Lower lobe of right lung (tissue), 2 donors: ENCODE results near the gene ZNF383. TPM values are rescaled to one million over a fixed set of nuclear protein-coding genes. Genes with fewer than 3 reads are reported as not detected.
"Not testable (repeated sequence)": the region's sequence is repeated elsewhere in the genome, so short reads cannot be mapped to it uniquely, and the experiment has no call there.

Source experiments
- ATAC-seq, 2 donors: fragments of 200-7000 bp; cut with Tn5 transposase; one replicate each; pipeline ENCODE4 v1.9.1; 2020 to 2022; ENCODE audit warnings: mild to moderate bottlenecking in 2 of 2, moderate library complexity in 2 of 2
- DNase-seq: peaks from one replicate; pipeline ENCODE4 v3.0.0-alpha.2; 2020
- H3K27ac ChIP-seq: fragments of 200-600 bp; one replicate; pipeline ENCODE4 v1.8.0; 2022
- H3K27me3 ChIP-seq: fragments of 200-600 bp; one replicate; pipeline ENCODE4 v1.8.0; 2022; ENCODE audit warnings: low read depth
- H3K36me3 ChIP-seq: fragments of 200-600 bp; one replicate; pipeline ENCODE4 v1.8.0; 2022; ENCODE audit warnings: mild to moderate bottlenecking
- H3K4me1 ChIP-seq: fragments of 200-600 bp; one replicate; pipeline ENCODE4 v1.8.0; 2022
- H3K4me3 ChIP-seq: fragments of 200-600 bp; one replicate; pipeline ENCODE4 v1.8.0; 2022; ENCODE audit warnings: mild to moderate bottlenecking
- H3K9me3 ChIP-seq: fragments of 200-600 bp; one replicate; pipeline ENCODE4 v1.8.0; 2022
- CTCF ChIP-seq: fragments of 200-600 bp; IDR thresholded peaks from one replicate; pipeline ENCODE4 v1.8.0; 2022; ENCODE audit warnings: antibody characterized with exemption, mild to moderate bottlenecking
- intact Hi-C: fragments of 100-400 bp; cut with DNase I; formaldehyde crosslinking; loops from one replicate; pipeline ENCODE4 v1.11.0; 2022
- long read RNA-seq: library from polyadenylated mRNA; unstranded; transcript quantifications from one replicate; pipeline ENCODE4 v2.0.0, GENCODE V29; 2021
- total RNA-seq: library from RNA; stranded (reverse); fragmentation: NEBNext Ultra II Directional; extraction: Animal tissue kit (Norgen Biotek cat#: 25700); gene quantifications from one replicate; pipeline ENCODE4 v1.2.1, GENCODE V29; 2021
- donor health status: DM: no; HTN: yes; CAD: no; lungs with severe emphysema.

ZNF383 gene
- 12.0 TPM for total RNA-seq
- long read RNA-seq, partial matches to known transcripts = 0 of 7 reads
- long read RNA-seq, other reads (novel, unspliced or antisense) = 7 of 7 reads

- Histone ChIP-seq H3K4me1 (peaks cover 5% of the 10 kb centered on the region), H3K36me3 (peaks cover 11% of the 10 kb centered on the region), H3K27me3 (no peaks in the 10 kb centered on the region), H3K4me3 (peak within 1 kb of the TSS; percentile 81), H3K9me3 (no peaks in the 10 kb centered on the region), H3K27ac (peak within 1 kb of the TSS; percentile 89)
- ATAC-seq (peak; percentile 99), DNase-seq (peak; percentile 93)
- TF ChIP-seq CTCF = no peak
- intact Hi-C loops = no loop called here
Observed at GRCh38 chr19:37217775-37218591, at the start of gene ZNF383. ZNF383 (plus strand) TSS chr19:37218214; CDS start chr19:37230454, 12,240 bp downstream.

GRCh38 chr19:37172368-37173366 is 45.3 kb upstream of the ZNF383 start, which contains the start of gene ZNF585A:
ZNF585A (minus strand) TSS chr19:37172695; CDS start chr19:37169910, 2,785 bp downstream.
- H3K4me1 ChIP-seq = peaks cover 8% of the 10 kb centered on the region
- H3K27me3 ChIP-seq = no peaks in the 10 kb centered on the region
- ATAC-seq = peak; percentile 100
- H3K9me3 ChIP-seq = peaks cover 9% of the 10 kb centered on the region
- TF ChIP-seq CTCF = peak; percentile 42
- intact Hi-C loops = no loop called here
- peaks cover 18% of the 10 kb centered on the region for H3K36me3 ChIP-seq
- DNase-seq = peak; percentile 94
- peak within 1 kb of the TSS; percentile 61 for H3K27ac ChIP-seq
- H3K4me3 ChIP-seq = peak within 1 kb of the TSS; percentile 71

- H3K27ac ChIP-seq, H3K4me3 ChIP-seq, intact Hi-C loops, ATAC-seq, H3K4me1 ChIP-seq, DNase-seq, H3K27me3 ChIP-seq: not testable (repeated sequence)
- Histone ChIP-seq H3K9me3 (peaks cover 94% of the 10 kb centered on the region), H3K36me3 (peaks cover 27% of the 10 kb centered on the region)
Observed at GRCh38 chr19:37186071-37186470, 31.9 kb upstream of the ZNF383 start.

- ATAC-seq, H3K4me3 ChIP-seq, H3K27ac ChIP-seq, H3K27me3 ChIP-seq, DNase-seq, intact Hi-C loops, H3K4me1 ChIP-seq: not testable (repeated sequence)
- Histone ChIP-seq H3K36me3 (peaks cover 39% of the 10 kb centered on the region), H3K9me3 (peaks cover 71% of the 10 kb centered on the region)
Observed at GRCh38 chr19:37195248-37195647, 22.8 kb upstream of the ZNF383 start.

GRCh38 chr19:37197115-37197514 is 20.9 kb upstream of the ZNF383 start:
- Histone ChIP-seq H3K9me3 (peaks cover 66% of the 10 kb centered on the region), H3K36me3 (peaks cover 48% of the 10 kb centered on the region)
- ATAC-seq, DNase-seq, intact Hi-C loops, H3K27me3 ChIP-seq, H3K4me3 ChIP-seq, H3K4me1 ChIP-seq, H3K27ac ChIP-seq: not testable (repeated sequence)

- H3K9me3 ChIP-seq = peaks cover 60% of the 10 kb centered on the region
- H3K27me3 ChIP-seq = no peaks in the 10 kb centered on the region
- no peak overlapping the region for H3K4me3 ChIP-seq
- intact Hi-C loops = no loop called here
- DNase-seq (no peak), ATAC-seq (no peak)
- no peak for TF ChIP-seq CTCF
- no peaks in the 10 kb centered on the region for H3K4me1 ChIP-seq
- H3K27ac ChIP-seq = no peak overlapping the region
- peaks cover 48% of the 10 kb centered on the region for H3K36me3 ChIP-seq
Observed at GRCh38 chr19:37197768-37198167, 20.2 kb upstream of the ZNF383 start.
